Suprapubic skin (tissue), 4 donors: ENCODE measurements around the gene CEL. TPM values are rescaled to one million over a fixed set of nuclear protein-coding genes. Genes with fewer than 3 reads are reported as not detected.

Source experiments
- DNase-seq, 2 donors: peaks; one replicate each; pipeline ENCODE4 v3.0.0-alpha.2; 2019; ENCODE audit warnings: low spot score in 2 of 2
- H3K27ac ChIP-seq: fragments of 200-600 bp; sonication (generic); one replicate; pipeline ENCODE4 v1.5.1; 2019
- H3K27me3 ChIP-seq: fragments of 200-600 bp; sonication (generic); one replicate; pipeline ENCODE4 v1.5.1; 2019
- H3K36me3 ChIP-seq: fragments of 200-600 bp; sonication (generic); one replicate; pipeline ENCODE4 v1.5.1; 2019
- H3K4me1 ChIP-seq: fragments of 200-600 bp; sonication (generic); one replicate; pipeline ENCODE4 v1.5.1; 2019
- H3K4me3 ChIP-seq: fragments of 200-600 bp; sonication (generic); one replicate; pipeline ENCODE4 v1.5.1; 2019; ENCODE audit warnings: mild to moderate bottlenecking
- H3K9me3 ChIP-seq: fragments of 200-600 bp; sonication (generic); one replicate; pipeline ENCODE4 v1.5.1; 2019
- EP300 ChIP-seq: sonication (generic); formaldehyde crosslinking; IDR thresholded peaks from one replicate; pipeline ENCODE4 v1.6.1; 2017; ENCODE audit warnings: antibody characterized with exemption
- POLR2A ChIP-seq, 2 donors: fragments of 450-650 bp; IDR thresholded peaks; one replicate each; pipeline ENCODE4 v1.6.1; 2017; ENCODE audit warnings: antibody characterized with exemption in 2 of 2, mild to moderate bottlenecking in 2 of 2, moderate library complexity in 2 of 2
- POLR2AphosphoS5 ChIP-seq, 3 donors: sonication (generic); formaldehyde crosslinking; IDR thresholded peaks; one replicate each; pipeline ENCODE4 v1.6.1; 2017; ENCODE audit warnings: antibody characterized with exemption in 3 of 3
- WGBS: methylation state at CpG from one replicate; pipeline ENCODE4 v1.1.5; 2018; 5-methylcytosine and 5-hydroxymethylcytosine counted together
- total RNA-seq, 4 donors: library from RNA; depleted of rRNA; stranded (reverse); fragments of >200 nt; gene quantifications; one replicate each; pipeline ENCODE4 v1.1.0, GENCODE V29; 2016
- TF ChIP-seq, protein P1 (sequence below), 2 donors: fragments of 200-600 bp in 1 of 2; fragments of 450-650 bp in 1 of 2; sonication (generic) in 1 of 2; IDR thresholded peaks; one replicate each; pipeline ENCODE4 v1.5.1; 2016 to 2019; ENCODE audit warnings: antibody characterized with exemption in 2 of 2, mild to moderate bottlenecking in 1 of 2, moderate library complexity in 1 of 2

Gene CEL
- total RNA-seq, 4 donors from 2014 or later: 5.2 to 10.7 (median 5.9) TPM

DNA sequence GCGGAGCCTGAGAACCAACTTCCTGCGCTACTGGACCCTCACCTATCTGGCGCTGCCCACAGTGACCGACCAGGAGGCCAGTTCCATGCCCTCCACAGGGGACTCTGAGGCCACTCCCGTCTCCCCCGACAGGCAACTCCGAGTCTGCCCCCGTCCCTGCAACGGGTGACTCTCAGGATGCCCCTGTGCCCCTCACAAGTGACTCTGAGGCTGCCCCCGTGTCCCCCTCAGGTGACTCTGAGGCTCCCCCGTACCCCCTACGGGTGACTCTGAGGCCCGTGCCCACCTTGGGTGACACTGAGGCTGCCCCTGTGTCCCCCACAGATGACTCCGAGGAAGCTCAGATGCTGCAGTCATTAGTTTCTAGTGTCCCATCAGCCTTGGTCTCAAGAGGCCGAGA, 25.1 kb downstream of the CEL start:
- Histone ChIP-seq H3K4me3 (no peak overlapping the region), H3K9me3 (no peaks in the 10 kb centered on the region), H3K27ac (no peak overlapping the region), H3K36me3 (no peaks in the 10 kb centered on the region), H3K4me1 (no peaks in the 10 kb centered on the region), H3K27me3 (no peaks in the 10 kb centered on the region)
- DNase-seq: peak in 1 of 2 donors; percentile 39
- TF ChIP-seq EP300: no peak
- TF ChIP-seq POLR2AphosphoS5 (IDR thresholded peaks at IDR 0.05): no peak
- TF ChIP-seq, protein P1, sequence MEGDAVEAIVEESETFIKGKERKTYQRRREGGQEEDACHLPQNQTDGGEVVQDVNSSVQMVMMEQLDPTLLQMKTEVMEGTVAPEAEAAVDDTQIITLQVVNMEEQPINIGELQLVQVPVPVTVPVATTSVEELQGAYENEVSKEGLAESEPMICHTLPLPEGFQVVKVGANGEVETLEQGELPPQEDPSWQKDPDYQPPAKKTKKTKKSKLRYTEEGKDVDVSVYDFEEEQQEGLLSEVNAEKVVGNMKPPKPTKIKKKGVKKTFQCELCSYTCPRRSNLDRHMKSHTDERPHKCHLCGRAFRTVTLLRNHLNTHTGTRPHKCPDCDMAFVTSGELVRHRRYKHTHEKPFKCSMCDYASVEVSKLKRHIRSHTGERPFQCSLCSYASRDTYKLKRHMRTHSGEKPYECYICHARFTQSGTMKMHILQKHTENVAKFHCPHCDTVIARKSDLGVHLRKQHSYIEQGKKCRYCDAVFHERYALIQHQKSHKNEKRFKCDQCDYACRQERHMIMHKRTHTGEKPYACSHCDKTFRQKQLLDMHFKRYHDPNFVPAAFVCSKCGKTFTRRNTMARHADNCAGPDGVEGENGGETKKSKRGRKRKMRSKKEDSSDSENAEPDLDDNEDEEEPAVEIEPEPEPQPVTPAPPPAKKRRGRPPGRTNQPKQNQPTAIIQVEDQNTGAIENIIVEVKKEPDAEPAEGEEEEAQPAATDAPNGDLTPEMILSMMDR (IDR thresholded peaks at IDR 0.05): no peak
- TF ChIP-seq POLR2A (IDR thresholded peaks at IDR 0.05): no peak
- 88% methylated on average over 8 of the region's 15 CpGs for WGBS

DNA sequence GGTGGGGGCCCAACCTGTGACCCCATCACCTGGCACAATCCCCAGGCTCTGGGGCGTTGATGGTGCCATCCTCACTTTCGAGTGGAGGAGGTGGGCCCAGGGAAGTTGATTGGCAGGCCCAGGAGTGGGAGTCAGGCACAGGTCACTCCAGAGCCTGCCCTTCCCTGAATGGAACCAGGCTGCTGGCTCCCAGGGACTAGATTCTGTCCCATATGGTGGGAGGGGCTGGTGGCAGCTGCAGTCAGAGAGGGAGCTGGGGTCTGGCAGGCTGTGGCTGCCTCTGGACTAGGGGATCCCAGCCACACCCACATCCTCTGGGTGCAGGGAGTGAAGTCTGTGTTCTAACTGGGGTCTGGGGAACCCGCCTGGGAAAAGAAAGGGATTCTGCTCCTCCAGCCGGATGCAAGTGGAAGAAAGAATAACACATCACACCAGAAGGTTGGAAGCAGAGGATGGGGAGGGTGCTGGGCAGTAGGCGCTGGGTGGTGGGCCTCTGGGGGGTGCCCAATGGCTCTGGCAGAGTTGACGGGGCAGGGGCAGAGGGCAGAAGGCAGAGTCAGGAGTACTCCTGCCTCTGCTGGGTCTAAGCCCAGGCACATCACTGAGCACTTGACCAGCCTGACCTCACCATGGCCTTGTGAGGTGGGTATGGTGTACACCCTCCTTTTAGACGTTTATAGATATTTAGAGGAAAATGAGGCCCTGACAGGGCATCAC, 25.8 kb downstream of the CEL start:
- Histone ChIP-seq H3K36me3 (no peaks in the 10 kb centered on the region), H3K4me1 (no peaks in the 10 kb centered on the region), H3K4me3 (no peak overlapping the region), H3K27ac (no peak overlapping the region), H3K9me3 (no peaks in the 10 kb centered on the region), H3K27me3 (no peaks in the 10 kb centered on the region)
- 79% methylated on average over 5 of the region's 7 CpGs for WGBS
- TF ChIP-seq EP300: no peak
- no peak for TF ChIP-seq POLR2AphosphoS5 (IDR thresholded peaks at IDR 0.05)
- TF ChIP-seq, protein P1 (IDR thresholded peaks at IDR 0.05): no peak
- no peak for TF ChIP-seq POLR2A (IDR thresholded peaks at IDR 0.05)
- DNase-seq: peak in 1 of 2 donors; percentile 37

DNA sequence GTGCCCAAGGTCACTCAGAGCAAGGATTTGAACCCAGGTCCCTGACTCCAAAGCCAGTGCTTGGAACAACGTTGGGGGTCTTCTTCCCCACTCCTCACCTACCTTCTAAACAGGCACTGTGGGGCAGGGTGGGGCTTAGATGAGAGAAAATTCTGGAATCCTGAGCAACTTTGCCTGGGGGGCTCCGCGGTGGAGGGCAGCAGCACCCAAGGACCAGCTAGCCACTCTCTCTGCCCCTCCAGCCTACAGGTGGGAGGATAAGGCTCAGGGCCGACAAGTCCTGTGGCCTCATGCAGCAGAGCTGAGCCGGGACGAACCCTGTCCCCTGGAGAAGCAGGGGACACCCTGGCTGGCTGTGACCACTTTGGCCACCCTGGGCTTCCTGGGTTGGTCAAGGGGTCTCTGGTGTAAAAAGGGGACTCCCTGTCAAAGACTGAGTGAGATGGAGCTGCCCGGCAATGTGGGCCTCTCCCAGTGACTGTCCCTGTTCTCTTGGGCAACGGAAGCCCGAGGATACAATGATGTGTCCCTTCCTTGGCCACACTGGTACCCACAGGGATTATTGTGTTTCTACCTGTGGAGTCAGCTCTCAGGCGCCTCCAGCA, 26.5 kb downstream of the CEL start:
- whole genome bisulfite sequencing: 94% methylated on average over 6 of the region's 10 CpGs
- H3K4me3 ChIP-seq: no peak overlapping the region
- H3K36me3 ChIP-seq: no peaks in the 10 kb centered on the region
- no peaks in the 10 kb centered on the region for H3K9me3 ChIP-seq
- TF ChIP-seq POLR2A (IDR thresholded peaks at IDR 0.05) (no peak), POLR2AphosphoS5 (IDR thresholded peaks at IDR 0.05) (no peak), EP300 (no peak)
- TF ChIP-seq, protein P1 (IDR thresholded peaks at IDR 0.05): no peak
- H3K27me3 ChIP-seq: no peaks in the 10 kb centered on the region
- no peak overlapping the region for H3K27ac ChIP-seq
- H3K4me1 ChIP-seq: no peaks in the 10 kb centered on the region
- DNase-seq: no peak

DNA sequence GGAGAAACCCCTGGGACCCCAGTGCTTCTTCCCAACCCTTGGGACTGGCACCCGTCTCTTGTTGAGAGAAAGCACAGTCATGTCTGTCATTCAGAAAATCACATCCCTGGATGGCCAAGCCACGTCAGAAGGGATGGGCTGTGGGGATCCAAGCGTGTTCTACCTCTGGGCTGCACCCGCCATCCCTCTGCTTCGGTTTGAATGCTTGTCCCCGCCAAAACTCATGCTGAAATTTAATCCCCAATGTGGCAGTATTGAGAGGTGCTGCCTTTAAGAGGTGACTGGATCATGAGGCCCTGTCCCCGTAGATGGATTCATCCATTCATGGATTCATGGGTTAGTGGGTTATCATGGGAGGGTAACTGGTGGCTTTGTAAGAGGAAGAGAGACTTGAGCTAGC, 27.0 kb downstream of the CEL start:
- Histone ChIP-seq H3K36me3 (no peaks in the 10 kb centered on the region), H3K4me1 (no peaks in the 10 kb centered on the region), H3K27me3 (no peaks in the 10 kb centered on the region), H3K27ac (no peak overlapping the region), H3K9me3 (no peaks in the 10 kb centered on the region), H3K4me3 (no peak overlapping the region)
- WGBS: 91% methylated on average over 7 of the region's 7 CpGs
- TF ChIP-seq EP300 (no peak), POLR2A (IDR thresholded peaks at IDR 0.05) (no peak), POLR2AphosphoS5 (IDR thresholded peaks at IDR 0.05) (no peak)
- TF ChIP-seq, protein P1 (IDR thresholded peaks at IDR 0.05): no peak
- no peak for DNase-seq

DNA sequence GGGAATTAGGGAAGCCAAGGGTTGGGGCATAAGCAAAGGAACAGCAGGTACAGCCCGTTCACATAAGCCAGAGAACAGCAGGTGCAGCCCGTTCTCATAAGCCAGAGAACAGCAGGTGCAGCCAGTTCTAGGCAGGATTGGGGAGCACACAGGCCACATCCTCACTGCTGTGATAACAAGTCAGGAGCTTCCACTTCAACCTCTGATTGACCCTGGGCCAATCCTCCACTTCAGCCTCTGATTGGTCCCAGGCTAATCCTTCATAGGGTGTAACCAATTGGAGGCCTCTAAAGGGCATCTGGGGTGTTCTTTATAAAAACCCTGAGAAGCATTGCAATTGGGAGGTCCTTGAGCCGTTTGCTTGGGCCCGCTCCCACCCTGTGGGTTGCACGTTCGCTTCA, 27.5 kb downstream of the CEL start:
- DNase-seq: no peak
- 87% methylated on average over 4 of the region's 6 CpGs for WGBS
- Histone ChIP-seq H3K27ac (no peak overlapping the region), H3K36me3 (no peaks in the 10 kb centered on the region), H3K4me3 (no peak overlapping the region), H3K9me3 (no peaks in the 10 kb centered on the region), H3K27me3 (no peaks in the 10 kb centered on the region), H3K4me1 (no peaks in the 10 kb centered on the region)
- no peak for TF ChIP-seq EP300
